ENCODE measurements around the gene PCBP3. TPM values are rescaled to one million over a fixed set of nuclear protein-coding genes. Genes with fewer than 3 reads are reported as not detected.

PCBP3 gene
- total RNA-seq, 1 experiment from 2014 or later, result not detected

- Histone ChIP-seq H3K27me3 (ENCODE audit: control insufficient read depth, insufficient read depth, low read length) (no peaks in the 10 kb centered on the region), H3K4me1 (ENCODE audit: control insufficient read depth, insufficient read depth, low read length) (no peaks in the 10 kb centered on the region), H3K27ac (ENCODE audit: low read length) (no peak overlapping the region), H3K4me3 (ENCODE audit: low read depth in 2 of 2, low read length in 2 of 2) (no peak overlapping the region), H3K36me3 (ENCODE audit: control insufficient read depth, insufficient read depth, low read length) (no peaks in the 10 kb centered on the region), H3K9me3 (ENCODE audit: control insufficient read depth, insufficient read depth, low read depth, low read length) (no peaks in the 10 kb centered on the region)
- no peak for DNase-seq (ENCODE audit: low read depth, low spot score)
- BruUV-seq (replicated peaks), result no TSS peak
- TF ChIP-seq, protein P1, sequence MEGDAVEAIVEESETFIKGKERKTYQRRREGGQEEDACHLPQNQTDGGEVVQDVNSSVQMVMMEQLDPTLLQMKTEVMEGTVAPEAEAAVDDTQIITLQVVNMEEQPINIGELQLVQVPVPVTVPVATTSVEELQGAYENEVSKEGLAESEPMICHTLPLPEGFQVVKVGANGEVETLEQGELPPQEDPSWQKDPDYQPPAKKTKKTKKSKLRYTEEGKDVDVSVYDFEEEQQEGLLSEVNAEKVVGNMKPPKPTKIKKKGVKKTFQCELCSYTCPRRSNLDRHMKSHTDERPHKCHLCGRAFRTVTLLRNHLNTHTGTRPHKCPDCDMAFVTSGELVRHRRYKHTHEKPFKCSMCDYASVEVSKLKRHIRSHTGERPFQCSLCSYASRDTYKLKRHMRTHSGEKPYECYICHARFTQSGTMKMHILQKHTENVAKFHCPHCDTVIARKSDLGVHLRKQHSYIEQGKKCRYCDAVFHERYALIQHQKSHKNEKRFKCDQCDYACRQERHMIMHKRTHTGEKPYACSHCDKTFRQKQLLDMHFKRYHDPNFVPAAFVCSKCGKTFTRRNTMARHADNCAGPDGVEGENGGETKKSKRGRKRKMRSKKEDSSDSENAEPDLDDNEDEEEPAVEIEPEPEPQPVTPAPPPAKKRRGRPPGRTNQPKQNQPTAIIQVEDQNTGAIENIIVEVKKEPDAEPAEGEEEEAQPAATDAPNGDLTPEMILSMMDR (IDR thresholded peaks at IDR 0.05), result no peak
- TF ChIP-seq POLR2AphosphoS5 (IDR thresholded peaks at IDR 0.05; ENCODE audit: low read depth, low read length) (no peak), SIN3A (IDR thresholded peaks at IDR 0.05; ENCODE audit: borderline replicate concordance, insufficient read depth, low read depth, low read length) (no peak), TCF7L2 (IDR thresholded peaks at IDR 0.05; ENCODE audit: low read depth, low read length) (no peak)
- TF ChIP-seq, protein P2, sequence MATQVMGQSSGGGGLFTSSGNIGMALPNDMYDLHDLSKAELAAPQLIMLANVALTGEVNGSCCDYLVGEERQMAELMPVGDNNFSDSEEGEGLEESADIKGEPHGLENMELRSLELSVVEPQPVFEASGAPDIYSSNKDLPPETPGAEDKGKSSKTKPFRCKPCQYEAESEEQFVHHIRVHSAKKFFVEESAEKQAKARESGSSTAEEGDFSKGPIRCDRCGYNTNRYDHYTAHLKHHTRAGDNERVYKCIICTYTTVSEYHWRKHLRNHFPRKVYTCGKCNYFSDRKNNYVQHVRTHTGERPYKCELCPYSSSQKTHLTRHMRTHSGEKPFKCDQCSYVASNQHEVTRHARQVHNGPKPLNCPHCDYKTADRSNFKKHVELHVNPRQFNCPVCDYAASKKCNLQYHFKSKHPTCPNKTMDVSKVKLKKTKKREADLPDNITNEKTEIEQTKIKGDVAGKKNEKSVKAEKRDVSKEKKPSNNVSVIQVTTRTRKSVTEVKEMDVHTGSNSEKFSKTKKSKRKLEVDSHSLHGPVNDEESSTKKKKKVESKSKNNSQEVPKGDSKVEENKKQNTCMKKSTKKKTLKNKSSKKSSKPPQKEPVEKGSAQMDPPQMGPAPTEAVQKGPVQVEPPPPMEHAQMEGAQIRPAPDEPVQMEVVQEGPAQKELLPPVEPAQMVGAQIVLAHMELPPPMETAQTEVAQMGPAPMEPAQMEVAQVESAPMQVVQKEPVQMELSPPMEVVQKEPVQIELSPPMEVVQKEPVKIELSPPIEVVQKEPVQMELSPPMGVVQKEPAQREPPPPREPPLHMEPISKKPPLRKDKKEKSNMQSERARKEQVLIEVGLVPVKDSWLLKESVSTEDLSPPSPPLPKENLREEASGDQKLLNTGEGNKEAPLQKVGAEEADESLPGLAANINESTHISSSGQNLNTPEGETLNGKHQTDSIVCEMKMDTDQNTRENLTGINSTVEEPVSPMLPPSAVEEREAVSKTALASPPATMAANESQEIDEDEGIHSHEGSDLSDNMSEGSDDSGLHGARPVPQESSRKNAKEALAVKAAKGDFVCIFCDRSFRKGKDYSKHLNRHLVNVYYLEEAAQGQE (IDR thresholded peaks at IDR 0.05; ENCODE audit: insufficient read depth in 1 of 2, low read depth in 2 of 2, low read length in 1 of 2), result no peak
- no peak for ATAC-seq
- ChIA-PET CTCF (no interaction called here), POLR2A (no interaction called here)
- intact Hi-C loops (cut with micrococcal nuclease; ENCODE audit: unreplicated experiment), result no loop called here
- in situ Hi-C loops (cut with HindIII; ENCODE audit: low pct_unique_long_range_greater_than_20kb, low sequenced_read_pairs), result no loop called here
These were observed 343.0 kb downstream of the PCBP3 start for GRCh38 chr21:45986316-45987051.

- TF ChIP-seq POLR2AphosphoS5 (IDR thresholded peaks at IDR 0.05; ENCODE audit: low read depth, low read length), result no peak
- TF ChIP-seq, protein P2 (IDR thresholded peaks at IDR 0.05; ENCODE audit: insufficient read depth in 1 of 2, low read depth in 2 of 2, low read length in 1 of 2), result no peak
- H3K27ac ChIP-seq (ENCODE audit: low read length), result no peak overlapping the region
- POLR2A ChIA-PET, result no interaction called here
- H3K9me3 ChIP-seq (ENCODE audit: control insufficient read depth, insufficient read depth, low read depth, low read length), result no peaks in the 10 kb centered on the region
- intact Hi-C loops (cut with micrococcal nuclease; ENCODE audit: unreplicated experiment), result no loop called here
- no peak for DNase-seq (ENCODE audit: low read depth, low spot score)
- BruUV-seq (replicated peaks), result no TSS peak
- ATAC-seq, result no peak
- CTCF ChIA-PET, result no interaction called here
- no peaks in the 10 kb centered on the region for H3K27me3 ChIP-seq (ENCODE audit: control insufficient read depth, insufficient read depth, low read length)
- H3K4me3 ChIP-seq (ENCODE audit: low read depth in 2 of 2, low read length in 2 of 2), result no peak overlapping the region
- H3K4me1 ChIP-seq (ENCODE audit: control insufficient read depth, insufficient read depth, low read length), result no peaks in the 10 kb centered on the region
- in situ Hi-C loops (cut with HindIII; ENCODE audit: low pct_unique_long_range_greater_than_20kb, low sequenced_read_pairs), result no loop called here
- H3K36me3 ChIP-seq (ENCODE audit: control insufficient read depth, insufficient read depth, low read length), result no peaks in the 10 kb centered on the region
These were observed 343.7 kb downstream of the PCBP3 start for GRCh38 chr21:45987121-45987711.

Measured in Panc1 (cell line).